GM21447 (cell line): ENCODE data around the gene ZNRF3.
"Not testable (repeated sequence)": the region's sequence is repeated elsewhere in the genome, so short reads cannot be mapped to it uniquely, and the experiment has no call there.

Experiments used
- ATAC-seq: cut with Tn5 transposase; IDR thresholded peaks from one replicate; pipeline ENCODE4 v1.9.1; 2021; ENCODE audit not compliant: unreplicated experiment

ZNRF3 gene

DNA sequence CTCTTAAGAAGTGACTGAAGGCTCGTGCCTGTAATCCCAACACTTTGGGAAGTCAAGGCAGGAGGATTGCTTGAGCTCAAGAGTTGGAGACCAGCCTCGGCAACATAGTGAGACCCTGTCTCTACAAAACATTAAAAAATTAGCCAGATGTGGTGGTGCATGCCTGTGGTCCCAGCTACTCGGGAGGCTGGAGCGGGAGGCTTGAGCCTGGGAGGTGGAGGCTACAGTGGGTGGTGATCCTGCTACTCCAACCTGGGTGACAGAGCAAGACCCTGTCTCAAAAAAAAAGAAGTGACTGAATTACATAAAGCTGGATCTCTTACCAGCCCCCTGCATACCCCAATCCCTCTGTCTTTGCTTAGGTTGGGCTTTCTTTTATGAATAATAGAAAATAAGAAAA, 120.2 kb downstream of the ZNRF3 start:
- ATAC-seq, result no peak

DNA sequence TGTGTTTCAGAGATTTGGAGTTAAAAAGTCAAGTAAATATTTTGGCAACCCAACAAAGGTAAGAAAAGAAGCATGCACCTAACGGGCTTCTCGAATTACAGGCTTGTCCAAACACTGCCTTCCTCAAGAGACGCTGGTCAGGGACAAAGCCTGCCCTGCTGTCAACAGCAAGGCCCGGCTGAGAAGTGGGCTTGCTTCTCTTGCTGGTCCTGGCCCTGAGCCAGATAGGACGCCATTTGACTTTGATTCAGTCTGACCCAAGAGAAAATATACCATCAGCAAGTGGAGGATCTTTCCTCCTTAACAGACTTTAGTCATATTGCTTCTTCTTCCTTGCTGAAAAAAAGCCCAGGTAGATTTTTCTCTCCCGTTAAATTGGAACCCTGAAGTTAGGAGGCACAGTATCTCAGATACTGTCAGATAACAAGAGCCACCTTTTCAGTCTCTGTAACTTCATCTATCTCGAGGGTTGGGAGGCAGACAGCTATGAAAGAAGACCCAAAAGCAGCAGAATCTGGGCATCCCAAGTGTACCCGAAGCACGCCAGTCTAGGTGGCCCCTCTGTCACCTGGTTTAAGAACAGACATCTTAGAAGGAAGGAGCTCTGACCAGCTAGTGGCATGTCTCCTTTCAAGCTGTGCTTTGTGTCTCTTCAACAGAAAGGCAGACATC, 120.7 kb downstream of the ZNRF3 start:
- ATAC-seq, result no peak

DNA sequence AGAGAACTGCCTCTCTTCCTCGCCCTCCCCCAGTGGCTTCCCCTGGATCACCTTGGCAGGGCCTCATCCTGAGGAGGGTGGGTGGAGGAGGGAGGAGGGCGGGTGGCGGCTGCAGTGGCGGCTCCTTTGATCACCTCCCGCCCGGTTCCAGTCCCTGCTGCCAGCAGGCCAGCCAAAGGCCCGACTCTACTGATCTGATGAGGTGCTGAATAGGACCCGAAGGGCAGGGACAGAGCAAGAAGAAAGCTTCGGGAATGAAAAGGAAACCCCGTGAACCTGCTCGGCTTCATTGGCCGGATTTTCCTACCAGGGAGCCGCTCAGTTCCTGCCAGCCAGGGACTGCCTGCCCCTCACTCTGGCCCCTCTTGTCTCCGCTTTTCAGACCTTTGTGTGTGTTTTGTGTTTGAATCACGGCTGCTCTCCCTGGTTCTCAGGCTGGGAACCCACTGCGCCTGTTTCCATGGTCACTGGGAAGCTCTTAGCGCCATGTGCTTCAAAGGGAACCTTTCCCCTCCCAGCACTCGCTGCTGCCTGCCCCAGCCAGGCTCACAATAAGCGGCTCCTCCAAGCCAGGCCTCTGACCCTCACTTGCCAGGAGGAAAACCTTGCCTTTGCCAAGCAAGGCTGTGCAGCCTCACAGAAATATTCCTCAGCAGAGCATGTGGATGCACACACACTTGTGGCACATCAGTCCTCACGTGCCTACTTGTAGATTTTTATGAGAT, 121.4 kb downstream of the ZNRF3 start:
- no peak for ATAC-seq

DNA sequence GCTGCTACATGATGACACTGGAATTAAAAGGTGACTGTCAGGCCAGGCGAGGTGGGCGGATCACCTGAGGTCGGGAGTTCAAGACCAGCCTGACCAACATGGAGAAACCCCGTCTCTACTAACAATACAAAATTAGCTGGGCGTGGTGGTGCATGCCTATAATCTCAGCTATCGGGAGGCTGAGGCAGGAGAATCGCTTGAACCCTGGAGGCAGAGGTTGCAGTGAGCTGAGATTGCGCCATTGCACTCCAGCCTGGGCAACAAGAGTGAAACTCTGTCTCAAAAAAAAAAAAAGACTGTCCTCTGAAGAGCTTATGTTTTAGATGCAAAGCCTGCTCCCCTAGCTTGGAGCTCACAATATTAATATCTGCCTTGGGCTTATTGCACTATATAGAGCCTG, 122.4 kb downstream of the ZNRF3 start:
- not testable (repeated sequence) for ATAC-seq

DNA sequence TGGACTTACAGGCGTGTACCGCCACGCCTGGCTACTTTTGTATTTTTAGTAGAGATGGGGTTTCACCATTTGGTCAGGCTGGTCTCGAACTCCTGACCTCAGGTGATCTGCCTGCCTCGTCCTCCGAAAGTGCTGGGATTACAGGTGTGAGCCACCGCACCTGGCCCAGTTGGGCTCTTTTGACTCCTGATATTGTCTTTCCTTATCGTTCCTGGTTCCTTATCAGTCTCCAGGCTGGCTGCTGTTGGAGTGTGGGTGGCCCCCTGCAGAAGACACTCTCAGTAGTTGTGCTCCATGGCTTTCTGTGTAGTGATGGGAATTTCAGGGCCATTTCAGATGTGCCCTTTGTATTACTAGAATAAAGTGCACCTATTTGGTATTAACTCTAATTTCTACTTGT, 123.0 kb downstream of the ZNRF3 start:
- no peak for ATAC-seq

DNA sequence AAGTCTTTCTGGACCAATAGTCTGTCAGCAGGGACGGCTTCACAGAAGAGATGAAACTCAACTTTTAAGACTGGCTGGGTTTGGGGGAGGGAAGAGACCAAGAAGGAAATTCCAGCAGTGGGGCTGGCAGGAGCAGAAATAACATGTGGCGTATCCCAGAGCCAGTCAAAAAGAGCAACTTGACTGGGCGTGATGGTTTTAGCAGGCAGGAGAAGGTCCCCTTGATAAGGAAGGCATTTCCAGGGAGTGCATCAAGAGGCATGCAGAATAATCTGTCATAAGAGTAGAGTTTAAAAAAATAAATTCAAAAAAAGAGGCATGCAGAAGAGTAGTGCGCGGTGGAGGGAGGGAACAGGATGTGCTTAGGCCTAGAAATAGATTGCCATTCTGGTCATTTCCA, 125.8 kb downstream of the ZNRF3 start:
- no peak for ATAC-seq

DNA sequence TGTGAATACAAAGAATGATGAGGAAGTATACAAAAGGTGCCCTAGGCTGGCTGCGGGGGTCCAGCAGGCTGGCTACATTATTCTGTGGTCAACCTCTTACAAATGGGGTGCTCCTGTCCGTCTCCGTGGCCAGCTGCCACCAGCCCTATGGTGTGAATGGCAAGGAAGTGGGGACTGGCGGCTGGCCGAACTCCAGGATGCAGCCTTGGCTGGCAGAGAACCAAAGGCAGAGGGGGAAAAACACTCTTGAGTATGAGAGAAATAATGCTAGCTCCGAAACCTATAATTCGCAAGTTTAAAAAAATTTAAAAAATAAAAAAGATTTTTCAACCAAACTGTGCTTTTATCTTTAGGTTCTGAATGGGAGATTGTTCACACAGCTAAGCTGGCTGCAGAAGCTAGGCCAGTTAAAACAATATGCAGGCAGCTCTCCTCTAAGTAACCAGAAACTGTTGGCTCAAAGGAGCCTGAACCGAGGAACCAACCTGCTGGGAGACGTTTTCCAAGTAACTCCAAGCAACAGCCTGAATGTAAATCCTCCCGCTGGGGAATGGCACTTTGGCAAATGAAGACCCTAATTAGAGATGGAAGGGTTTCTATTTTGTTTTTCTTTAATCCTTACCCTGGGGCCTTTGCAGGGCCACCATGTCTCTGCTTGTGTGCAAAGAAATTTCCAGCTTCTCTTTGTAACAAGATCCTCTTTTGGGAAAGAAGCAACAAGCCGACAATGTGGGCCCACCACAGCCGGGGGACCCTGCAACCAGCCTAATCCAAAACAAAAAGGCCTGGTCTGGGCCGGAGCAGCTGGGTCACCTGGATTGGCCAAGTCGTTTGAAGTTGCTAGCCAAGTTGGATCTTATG, 128.1 kb downstream of the ZNRF3 start:
- no peak for ATAC-seq

DNA sequence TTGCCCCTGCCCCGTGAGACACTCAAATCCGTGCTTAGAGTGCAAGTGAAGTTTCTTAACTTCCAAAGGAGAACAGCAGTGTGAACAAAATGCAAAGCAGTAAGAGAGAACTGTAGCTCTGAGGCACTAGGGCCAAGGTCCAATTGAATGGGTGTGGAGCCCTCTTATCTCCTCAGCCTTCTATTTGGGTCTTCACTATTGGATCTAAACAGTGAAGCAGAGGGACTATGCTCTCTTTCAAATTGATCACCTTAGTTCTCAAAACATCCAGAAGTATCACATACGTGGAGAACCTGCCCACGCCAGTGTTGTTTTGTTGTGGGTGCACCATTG, 128.7 kb downstream of the ZNRF3 start:
- no peak for ATAC-seq

DNA sequence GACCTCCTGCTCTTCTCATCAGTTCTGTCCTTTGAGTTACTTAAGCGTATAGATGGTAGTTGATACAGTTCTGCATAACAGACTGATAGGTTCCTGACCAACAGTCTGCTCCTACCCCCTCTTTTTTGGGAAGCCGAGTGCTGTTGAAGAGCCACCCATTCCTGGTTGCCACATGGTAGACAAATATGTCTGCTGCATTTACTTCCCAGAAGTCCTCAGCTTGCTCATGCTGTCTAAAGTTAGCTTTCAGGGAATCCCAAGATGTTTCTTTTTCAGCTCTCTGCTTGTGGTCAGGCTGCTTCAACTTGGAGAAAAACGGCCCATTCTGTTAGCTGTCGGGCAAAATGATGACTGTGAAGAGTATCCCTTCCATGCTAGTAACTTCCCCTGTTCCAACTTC, 129.6 kb downstream of the ZNRF3 start:
- no peak for ATAC-seq

DNA sequence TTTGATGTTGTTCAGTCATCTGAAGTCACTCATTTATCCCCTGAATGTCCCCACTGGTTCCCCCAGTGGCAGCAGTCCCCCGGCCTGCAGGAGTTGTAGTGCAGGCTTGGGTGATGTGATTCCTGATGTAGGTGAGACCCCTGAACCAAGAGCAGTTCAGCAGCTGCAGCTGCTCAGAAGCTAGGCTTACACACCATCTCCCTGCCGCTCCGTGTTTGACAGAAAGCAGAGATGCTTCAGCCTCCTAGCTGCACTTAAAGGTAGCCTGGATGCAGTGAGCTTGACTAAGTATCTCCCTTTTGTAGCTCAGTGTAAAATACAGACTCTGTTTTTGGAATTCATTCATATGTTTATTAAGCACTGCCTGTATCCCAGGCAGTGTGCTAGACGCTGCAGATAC, 130.9 kb downstream of the ZNRF3 start:
- no peak for ATAC-seq

DNA sequence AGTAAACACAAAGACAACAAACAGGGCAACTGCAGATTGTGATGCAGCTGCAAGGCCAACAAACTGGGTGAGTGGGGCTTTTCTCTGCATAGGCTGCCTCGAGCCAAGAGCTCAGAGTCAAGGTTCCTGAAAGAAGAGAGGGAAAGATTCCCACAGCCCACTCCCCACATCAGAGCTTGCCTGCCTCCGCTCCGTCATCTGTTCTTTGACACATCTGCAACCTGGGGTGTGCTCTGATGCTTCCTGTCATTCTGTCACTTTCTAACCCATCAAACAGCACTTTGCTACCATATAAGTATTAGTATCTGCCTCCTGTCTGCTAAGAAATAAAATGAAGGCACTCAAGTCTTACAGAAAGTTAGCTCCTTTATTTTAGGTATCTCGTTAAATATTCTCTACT, 131.4 kb downstream of the ZNRF3 start:
- no peak for ATAC-seq

DNA sequence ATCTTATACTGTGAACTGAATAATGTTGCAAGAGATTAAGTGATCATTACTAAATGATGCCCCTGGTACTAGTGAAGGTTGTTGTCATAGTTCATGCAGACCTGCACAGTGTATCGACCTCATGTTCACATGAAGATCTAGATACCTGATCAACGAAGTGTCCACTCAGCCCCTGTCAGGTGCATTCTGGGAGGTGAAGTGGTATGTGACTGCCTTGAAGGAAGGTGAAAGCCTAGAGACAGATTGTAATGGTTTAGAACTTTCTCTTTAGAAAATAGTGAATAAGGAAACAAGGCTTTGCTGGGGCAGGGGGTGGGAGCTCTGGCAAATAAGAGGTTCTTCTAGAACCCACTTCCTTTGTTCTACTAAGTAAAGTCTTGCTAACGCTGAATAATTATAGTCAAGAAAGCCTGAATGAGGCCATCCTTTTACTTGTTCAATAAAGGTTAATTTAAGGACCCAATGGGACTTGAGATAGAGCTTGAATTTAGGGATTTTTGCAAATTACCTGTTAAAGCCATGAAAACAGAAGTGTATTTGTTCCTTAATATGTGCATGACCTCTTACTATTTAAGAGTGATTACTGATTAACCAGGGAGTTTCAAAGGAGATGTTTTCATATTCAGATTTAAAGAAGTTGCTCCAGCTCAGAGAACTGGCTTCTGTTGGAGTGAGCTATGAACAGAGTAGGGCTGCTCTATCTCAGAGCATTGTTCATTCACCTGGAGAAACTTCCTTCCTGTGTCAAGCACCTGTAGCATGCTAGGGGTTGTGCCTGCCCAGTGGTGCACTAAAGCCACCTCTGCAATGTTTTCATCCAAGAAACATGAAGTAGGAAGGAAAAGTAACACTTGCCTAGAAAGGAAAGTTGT, 132.9 kb downstream of the ZNRF3 start:
- no peak for ATAC-seq

DNA sequence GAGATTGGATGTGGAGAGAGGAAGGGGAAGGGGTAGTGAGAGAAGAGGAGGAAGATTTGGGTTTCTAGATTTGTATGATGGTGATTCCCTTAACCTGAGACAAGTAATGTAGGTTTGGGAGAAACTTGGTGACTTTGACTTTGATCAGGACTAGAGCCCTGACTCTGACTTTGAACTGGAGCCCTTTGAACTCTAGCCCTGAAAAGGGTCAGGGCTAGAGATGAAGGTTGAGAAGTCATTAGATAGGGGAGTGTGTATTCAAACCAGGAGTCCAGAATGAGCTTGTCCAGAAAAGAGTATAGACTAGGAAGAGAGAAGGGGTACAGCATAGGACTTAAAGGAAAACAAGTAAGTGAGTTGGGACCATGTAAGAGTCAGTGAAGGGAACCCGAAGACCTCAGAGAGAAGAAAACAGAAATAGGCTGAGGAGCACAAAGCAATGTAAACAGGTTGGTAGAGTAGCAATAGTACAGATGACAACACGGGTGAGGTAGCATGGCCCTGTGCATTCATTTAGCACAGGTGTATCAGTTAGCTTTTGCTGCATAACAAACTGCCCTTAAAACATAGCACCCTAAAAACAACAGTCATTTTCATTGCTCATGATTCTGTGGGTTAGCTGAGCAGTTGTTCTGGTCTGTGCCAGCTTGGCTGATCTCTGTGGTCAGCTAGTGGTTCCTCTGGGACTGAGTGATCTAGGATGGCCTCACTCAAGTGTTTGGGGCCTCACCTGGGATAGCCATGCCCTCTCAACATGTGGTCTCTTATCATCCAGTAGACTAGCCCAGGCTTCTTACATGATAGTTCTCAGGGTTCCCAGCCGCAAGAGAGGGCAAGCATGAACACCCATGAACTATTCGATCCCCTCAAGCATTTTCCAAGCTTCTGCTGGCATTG, 135.2 kb downstream of the ZNRF3 start:
- ATAC-seq, result no peak

DNA sequence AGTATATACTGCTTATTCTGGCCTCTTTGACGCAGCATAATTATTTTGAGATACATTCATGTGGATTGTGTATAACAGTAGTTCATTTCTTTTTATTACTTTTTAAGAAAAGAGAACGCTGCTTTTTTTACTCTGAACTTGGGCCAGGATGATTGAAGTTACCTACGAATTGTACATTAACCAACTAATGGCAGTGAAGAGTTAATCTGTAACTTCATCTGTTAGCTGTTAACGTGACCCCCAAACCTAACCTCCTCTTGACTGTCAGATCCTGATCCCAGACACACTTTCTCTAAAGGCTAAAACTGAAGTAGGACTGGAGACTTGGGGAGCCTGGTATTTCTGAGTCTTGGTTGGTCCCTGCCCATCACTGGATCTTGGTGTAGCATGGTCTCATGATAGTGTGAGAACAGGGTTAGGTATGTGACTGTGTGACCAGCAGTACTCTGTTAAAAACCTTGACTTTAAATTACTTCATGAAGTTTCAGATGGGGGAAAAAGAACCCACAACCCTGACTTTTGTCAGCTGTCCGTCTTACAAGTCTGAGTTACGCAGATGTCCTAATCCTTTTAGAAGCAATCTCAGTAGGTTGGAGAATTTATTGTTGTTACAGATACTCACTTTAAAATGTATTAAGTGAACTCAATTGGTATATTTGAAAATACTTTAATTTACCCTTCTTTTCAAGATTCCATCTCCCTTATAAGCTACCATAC, 138.9 kb downstream of the ZNRF3 start:
- no peak for ATAC-seq

DNA sequence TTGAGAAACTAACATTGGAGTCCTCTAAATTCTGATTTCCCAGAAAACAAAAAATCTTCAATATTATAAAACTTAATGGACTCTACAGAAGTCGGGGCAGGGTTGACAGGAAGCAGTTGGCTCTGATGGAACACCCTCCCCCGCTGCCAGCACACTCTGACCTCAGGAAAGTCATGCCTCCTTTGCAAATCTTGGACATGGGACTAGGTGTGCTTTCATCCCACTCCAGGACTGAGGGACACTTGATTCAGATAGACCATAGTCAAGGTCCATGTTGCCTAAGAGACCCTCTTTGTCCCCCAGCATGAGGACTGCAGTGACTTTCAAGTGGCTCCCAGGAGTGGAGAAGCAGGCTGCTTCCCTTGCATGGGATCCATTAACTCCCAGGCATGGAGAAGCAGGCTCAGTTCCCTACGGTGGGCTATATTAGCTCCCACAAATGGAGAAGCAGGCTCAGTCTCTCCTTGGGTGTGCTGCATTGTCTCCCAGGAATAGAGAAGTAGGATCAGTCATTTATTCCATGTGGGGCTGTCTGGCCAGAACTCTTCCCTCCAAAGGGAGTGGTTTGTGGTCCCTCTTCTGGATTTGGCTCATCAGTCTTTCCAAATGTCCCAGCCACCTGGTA, 139.9 kb downstream of the ZNRF3 start:
- ATAC-seq, result no peak

DNA sequence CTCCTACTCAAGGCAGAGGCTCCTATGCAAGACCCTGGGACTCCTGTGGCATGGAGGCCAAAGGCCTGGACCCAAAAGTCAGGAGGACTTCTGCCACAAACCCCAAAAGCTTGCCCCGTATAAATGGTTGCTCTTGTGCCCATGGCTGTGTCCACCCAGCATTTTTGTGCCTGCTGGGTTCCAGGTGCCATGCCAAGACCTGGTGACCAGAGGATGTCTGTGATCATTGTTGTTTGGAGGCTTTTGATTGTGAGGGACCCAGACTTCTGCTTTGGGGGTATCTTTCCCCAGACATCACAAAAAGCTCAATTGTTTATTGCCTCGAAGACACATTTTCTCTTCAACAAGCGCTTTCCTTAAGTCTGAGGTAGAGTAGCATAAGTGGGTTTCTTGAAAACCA, 143.2 kb downstream of the ZNRF3 start:
- no peak for ATAC-seq

DNA sequence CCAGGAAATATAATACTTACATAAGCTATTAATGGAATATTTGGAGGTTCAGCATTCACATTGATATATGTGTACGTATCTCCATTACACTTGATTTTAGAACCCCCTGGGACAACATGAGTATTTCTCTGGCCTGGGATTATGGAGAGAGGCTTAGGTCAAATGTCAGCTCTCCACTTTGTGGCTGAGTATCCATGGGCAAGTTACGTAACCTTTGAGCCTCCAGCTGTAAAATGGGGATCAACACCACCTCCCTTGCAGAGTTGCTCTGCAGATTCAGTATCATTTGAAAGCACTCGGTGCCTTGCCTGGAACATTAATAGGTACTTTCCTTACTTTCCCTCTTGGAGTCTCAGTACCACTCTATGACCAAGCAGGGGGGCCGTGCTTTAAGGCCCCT, 145.1 kb downstream of the ZNRF3 start:
- ATAC-seq, result no peak

DNA sequence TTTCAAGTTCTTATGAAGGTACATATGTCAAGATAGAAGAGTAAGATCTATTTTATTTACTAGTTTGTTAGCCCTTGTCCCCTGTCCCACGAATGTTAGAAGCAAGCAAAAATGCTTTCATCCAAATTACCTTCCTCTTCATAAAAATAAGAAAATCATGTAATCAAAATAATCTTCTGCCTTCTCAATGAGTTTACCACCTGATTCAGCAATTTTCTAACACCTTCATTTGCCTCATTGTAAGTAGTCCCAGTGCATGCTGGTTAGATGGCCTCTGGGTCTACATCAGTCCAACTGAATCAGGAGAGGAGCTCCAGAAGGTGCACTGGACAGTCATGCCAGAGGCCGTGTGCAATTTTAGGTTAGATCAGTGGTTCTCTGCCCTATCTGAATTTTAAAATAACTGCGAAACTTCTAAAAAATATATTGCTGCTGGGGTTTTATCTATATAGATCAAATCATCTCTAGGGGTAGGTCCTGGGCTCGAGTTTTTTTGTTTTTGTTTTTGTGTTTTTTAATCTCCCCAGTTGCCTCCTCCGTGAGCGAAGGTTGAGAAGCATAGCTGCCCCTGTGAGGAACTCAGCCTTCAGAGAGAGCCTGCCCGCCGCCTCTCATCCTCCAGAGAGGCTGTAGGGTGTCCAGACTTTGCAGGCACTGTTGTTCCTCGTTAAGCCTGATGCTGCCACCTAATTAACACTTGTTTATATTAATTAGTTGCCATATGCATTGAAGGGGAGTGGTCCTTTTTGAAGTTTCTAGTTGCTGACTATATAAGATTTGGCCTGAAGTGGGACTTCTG, 146.0 kb downstream of the ZNRF3 start:
- ATAC-seq, result no peak
